Fibroblast of gingiva (primary cell): ENCODE results near the gene SYNJ2.
"Not testable (repeated sequence)": the region's sequence is repeated elsewhere in the genome, so short reads cannot be mapped to it uniquely, and the experiment has no call there.

Source experiments
- DNase-seq: peaks from one replicate; pipeline ENCODE4 v3.0.0-alpha.2; 2011; ENCODE audit warnings: low read depth

Gene SYNJ2

GRCh38 chr6:157954150-157955117, 27.2 kb upstream of the SYNJ2 start:
- no peak for DNase-seq

GRCh38 chr6:157955675-157956074, 26.0 kb upstream of the SYNJ2 start:
- DNase-seq: no peak

GRCh38 chr6:157956171-157956730, 25.4 kb upstream of the SYNJ2 start:
- no peak for DNase-seq

GRCh38 chr6:157959451-157960227, 22.0 kb upstream of the SYNJ2 start:
- DNase-seq: no peak

- DNase-seq: peak; percentile 62
Measured at GRCh38 chr6:157961153-157961831, 20.4 kb upstream of the SYNJ2 start.

- DNase-seq: no peak
Measured at GRCh38 chr6:157961832-157962575, 19.7 kb upstream of the SYNJ2 start.

- DNase-seq: peak; percentile 66
Measured at GRCh38 chr6:157962601-157963302, 18.9 kb upstream of the SYNJ2 start.

- DNase-seq: no peak
Measured at GRCh38 chr6:157964100-157964499, 17.6 kb upstream of the SYNJ2 start.

- DNase-seq: no peak
Measured at GRCh38 chr6:157965387-157965786, 16.3 kb upstream of the SYNJ2 start.

GRCh38 chr6:157966589-157966977, 15.1 kb upstream of the SYNJ2 start:
- no peak for DNase-seq

- DNase-seq: no peak
Measured at GRCh38 chr6:157967020-157967419, 14.6 kb upstream of the SYNJ2 start.

- no peak for DNase-seq
Measured at GRCh38 chr6:157967486-157967885, 14.2 kb upstream of the SYNJ2 start.

- DNase-seq: not testable (repeated sequence)
Measured at GRCh38 chr6:157972177-157972576, 9.5 kb upstream of the SYNJ2 start.

- DNase-seq: no peak
Measured at GRCh38 chr6:157974341-157974894, 7.2 kb upstream of the SYNJ2 start.

- no peak for DNase-seq
Measured at GRCh38 chr6:157974967-157975366, 6.7 kb upstream of the SYNJ2 start.

GRCh38 chr6:157975456-157975855, 6.2 kb upstream of the SYNJ2 start:
- no peak for DNase-seq

GRCh38 chr6:157976345-157977175, 5.1 kb upstream of the SYNJ2 start:
- DNase-seq: no peak

GRCh38 chr6:157977176-157977804, 4.4 kb upstream of the SYNJ2 start:
- DNase-seq: no peak
